ENCODE measurements around the gene PPRC1.
"Not testable (repeated sequence)": the region's sequence is repeated elsewhere in the genome, so short reads cannot be mapped to it uniquely, and the experiment has no call there.

Gene PPRC1

DNA sequence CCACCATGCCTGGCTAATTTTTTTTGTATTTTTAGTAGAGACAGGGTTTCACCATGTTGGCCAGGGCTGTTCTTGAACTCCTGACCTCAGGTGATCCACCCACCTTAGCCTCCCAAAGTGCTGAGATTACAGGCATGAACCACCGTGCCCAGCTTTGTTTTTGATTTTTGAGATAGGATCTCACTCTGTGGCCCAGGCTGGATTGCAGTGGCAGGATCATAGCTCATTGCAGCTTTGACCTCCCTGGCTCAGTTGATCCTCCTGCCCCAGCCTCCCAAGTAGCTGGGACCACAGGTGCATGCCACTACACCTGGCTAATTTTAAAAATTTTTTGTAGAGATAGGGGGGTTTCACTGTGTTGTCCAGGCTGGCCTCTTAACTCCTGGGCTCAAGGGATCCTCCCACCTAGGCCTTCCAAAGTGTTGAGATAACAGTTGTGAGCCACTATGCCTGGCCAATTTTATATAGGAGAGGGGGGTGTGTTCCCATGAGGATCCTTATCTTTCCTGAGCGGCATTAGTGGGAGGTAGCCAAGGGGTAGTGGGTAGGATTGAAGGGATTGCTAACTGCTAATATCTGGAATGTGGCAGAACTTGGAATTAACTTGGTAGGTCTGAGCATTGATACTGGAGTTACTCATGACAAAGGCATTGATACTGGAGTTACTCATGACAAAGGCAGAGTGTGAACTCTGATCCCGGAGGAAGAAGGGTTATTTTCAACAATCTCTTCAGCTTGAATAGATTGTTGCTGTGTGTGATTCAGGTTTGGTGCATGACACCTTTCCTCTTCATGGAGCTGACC lies 18.3 kb downstream of the PPRC1 start:
- no peak for DNase-seq

GRCh38 chr10:102151774-102152544 lies 19.1 kb downstream of the PPRC1 start, which contains the start of gene NOLC1:
Gene NOLC1, plus strand, starts transcription at chr10:102152389. Its CDS starts 22 bp downstream, at chr10:102152411.
- DNase-seq: peak; percentile 97

GRCh38 chr10:102152545-102152890 lies 19.7 kb downstream of the PPRC1 start:
- DNase-seq: no peak

DNA sequence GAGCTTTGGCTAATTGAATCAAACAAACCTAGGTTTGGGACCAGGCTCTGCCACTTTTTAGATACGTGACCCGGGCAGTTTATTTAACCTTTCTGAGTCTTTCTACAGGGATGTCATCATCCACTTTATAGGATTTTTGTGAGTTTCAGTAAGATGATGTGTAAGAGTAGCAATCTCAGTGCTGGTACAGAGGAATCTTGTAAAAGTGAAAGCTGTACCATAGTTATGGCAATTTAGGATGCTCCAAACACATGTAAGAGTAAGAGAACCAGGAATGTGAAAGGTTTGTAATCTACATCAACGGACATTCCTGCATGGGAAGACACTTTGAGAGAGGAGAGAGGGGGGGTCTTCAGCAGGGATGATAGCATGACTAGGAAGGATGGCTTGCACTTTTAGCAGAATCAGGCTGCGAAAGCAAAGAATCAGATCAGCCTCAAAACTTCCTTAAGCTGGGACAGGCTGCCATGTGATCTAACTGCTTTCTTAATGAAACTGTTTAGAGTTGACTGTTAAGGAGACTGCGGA lies 20.3 kb downstream of the PPRC1 start:
- no peak for DNase-seq

DNA sequence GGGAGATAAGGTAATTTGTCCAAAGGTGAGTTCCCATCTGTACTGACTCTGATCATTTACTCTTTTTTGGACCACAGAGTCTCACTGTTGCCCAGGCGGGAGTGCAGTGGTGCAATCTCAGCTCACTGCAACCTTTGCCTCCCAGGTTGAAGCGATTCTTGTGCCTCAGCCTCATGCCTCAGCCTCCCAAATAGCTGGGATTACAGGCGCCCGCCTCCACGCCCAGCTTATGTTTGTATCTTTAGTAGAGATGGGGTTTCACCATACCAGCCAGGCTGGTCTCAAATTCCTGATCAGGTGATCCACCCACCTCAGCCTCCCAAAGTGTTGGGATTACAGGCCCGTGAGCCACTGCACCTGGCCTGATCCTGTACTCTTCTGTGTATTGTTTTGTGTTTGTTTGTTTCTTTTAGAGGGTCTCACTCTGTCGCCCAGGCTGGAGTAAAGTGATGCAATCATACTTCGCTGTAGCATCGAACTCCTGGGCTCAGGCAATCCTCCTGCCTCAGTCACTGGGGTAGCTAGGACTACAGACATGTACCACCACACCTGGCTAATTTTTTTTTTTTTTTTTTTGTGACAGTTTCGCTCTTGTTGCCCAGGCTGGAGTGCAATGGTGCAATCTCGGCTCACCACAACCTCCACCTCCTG lies 21.8 kb downstream of the PPRC1 start:
- no peak for DNase-seq

DNA sequence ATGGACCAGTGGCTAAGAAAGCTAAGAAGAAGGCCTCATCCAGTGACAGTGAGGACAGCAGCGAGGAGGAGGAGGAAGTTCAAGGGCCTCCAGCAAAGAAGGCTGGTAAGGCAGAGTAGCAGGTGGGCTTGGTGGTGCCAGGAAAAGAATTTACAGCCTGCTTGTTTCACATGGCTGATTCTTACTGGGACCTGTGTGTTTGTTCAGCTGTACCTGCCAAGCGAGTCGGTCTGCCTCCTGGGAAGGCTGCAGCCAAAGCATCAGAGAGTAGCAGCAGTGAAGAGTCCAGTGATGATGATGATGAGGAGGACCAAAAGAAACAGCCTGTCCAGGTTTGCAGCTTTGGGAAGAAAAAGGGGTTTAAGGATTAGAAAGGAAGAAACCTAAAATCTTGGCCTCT lies 24.4 kb downstream of the PPRC1 start:
- DNase-seq: no peak

GRCh38 chr10:102159051-102159597 lies 26.3 kb downstream of the PPRC1 start:
- DNase-seq: no peak

GRCh38 chr10:102159831-102160230 lies 27.0 kb downstream of the PPRC1 start:
- DNase-seq: no peak

DNA sequence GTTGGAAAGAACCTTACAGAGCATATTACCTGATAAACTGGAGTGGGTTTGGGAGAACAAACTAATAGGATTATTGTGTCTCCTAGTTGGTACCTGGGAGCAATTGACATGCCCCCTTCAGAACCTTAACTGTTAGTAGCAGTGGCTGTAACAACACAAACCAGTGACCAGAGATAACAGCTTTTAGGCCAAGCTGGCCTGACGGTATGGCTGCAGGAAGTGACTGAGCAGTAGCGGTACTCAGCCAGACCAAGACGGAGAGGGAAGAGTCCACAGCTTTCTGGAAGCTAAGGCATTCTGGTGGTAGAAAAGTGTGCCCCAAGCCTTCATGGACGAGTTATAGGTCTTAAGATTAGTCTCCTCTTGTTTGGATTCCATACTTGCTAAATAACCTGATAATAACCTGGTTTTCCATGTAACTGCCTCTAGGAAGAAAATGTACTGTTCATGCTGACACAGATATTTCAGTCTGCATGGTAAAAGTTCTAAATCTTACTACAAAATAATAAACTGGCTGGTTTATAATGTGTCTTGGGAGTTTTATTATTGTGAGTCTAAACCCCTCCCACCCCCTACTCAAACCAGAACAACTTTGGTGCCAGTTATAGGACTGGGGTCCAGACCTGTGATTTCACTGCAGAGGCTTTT lies 30.6 kb downstream of the PPRC1 start:
- DNase-seq: no peak

- DNase-seq: no peak
Measured at GRCh38 chr10:102167861-102168260, 35.0 kb downstream of the PPRC1 start.

GRCh38 chr10:102170602-102171001 lies 37.8 kb downstream of the PPRC1 start:
- no peak for DNase-seq

DNA sequence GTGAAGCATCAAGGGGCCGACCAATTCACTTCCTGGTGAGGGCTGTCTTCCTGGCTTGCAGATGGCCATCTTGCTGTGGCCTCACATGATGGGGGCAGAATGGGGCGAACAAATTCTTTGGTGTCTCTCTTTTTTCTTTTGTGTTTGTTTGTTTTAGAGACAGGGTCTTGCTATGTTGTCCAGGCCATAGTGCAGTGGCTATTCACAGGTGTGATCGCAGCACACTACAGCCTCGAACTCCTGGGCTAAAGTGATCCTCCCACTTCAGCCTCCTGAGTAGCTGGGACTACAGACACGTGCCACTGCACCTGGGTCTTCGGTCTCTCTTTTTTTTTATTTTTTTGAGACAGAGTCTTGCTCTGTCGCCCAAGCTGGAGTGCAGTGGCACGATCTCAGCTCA lies 39.4 kb downstream of the PPRC1 start:
- DNase-seq: no peak

- DNase-seq: no peak
Measured at GRCh38 chr10:102175415-102175814, 42.6 kb downstream of the PPRC1 start.

DNA sequence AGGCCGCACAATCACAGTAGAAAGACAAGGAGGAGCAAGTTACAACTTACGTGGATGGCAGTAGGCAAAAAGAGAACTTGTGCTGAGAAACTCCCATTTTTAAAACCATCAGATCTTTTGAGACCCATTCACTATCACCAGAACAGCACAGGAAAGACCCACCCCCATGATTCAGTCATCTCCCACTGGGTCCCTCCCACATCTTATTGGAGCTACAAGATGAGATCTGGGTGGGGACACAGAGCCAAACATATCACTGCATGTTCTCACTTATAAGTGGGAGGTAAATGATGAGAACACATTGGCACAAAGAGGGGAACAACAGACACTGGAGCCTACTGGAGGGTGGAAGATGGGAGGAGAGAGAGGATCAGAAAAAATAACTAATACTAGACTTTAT lies 51.8 kb downstream of the PPRC1 start:
- DNase-seq: no peak

- DNase-seq: no peak
Measured at GRCh38 chr10:102185272-102185671, 52.4 kb downstream of the PPRC1 start.

DNA sequence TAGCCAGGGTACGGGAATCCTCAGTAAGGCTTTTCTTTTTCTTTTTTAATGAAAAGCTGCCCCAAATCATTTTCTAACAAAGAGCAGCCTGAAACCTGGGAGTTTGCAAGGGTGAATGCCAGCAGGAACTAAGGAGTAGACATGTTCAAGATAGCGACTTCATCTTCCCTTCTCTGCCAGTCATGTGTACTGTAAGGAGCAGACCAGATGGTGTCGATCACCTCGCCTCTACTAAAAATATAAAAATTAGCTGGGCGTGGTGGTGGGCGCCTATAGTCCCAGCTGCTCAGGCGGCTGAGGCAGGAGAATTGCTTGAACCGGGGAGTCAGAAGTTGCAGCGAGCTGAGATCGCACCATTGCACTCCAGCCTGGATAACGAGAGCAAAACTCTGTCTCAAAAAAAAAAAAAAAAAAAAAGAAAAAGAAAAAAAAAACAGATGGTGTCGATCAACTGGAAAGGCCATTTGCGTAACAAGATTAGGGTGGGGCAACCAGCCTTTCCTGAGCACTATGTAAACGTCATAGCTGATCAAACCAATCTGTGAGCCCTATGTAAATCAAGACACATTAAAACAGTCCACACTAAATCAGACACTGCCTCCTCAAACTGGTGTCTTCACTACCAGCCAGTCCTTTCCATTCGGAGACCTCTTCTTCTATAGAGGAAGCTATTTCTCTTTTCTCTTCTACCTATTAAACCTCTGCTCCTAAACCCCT lies 53.1 kb downstream of the PPRC1 start:
- DNase-seq: no peak

GRCh38 chr10:102188298-102188940 lies 55.6 kb downstream of the PPRC1 start:
- DNase-seq: no peak

DNA sequence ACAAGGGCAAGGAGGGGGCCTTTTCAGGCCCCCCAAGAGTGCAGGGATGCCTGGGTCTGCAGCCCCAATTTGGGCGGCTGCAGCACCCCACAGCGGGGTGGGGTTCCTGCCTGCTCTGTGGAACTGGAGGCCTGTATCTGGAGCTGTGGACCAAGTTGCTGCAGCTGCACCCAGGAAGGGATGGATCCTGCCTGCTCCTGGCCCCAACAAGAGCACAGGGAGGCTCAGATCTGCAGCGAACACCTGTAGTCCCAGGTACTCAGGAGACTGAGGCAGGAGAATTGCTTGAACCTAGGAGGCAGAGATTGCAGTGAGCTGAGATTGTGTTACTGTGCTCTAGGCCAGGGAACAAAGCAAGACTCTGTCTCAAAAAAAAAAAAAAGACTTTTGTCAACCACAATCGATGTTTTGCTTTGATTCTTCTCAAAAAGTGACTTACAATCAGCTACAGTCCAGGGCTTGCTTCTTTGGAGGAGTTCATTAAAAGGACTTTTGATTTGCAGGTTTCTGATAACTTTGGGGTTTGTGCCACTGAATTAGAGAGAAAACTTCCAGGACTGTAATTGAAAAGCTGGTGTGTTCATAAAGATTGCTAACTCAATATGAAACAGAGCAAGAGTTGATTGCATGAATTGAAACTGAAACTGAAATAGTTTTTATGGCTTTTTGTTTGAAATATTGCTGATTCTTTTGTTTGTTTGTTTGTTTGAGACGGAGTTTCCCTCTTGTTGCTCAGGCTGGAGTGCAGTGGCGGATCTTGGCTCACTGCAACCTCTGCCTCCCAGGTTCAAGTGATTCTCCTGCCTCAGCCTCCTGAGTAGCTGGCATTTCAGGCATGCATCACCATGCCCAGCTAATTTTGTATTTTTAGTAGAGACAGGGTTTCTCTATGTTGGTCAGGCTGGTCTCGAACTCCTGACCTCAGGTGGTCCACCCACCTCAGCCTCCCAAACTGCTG lies 56.4 kb downstream of the PPRC1 start:
- not testable (repeated sequence) for DNase-seq

DNA sequence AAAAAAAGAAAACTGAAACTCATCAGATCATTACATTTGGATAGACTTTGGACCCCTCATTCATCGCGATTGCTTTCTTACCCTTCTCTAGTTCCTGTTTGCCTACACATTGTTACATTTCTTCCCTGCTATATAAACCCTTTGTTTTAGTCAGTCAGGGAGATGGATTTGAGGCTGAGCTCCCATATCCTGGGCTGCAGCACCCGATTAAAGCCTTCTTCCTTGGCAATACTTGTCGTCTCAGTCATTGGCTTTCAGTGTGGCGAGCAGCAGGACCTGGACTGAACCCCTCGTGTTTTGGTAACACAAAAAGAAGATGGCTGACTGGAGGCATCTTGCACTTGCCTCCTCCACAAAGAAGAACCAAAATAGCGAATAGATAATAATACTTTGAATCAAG lies 59.1 kb downstream of the PPRC1 start:
- no peak for DNase-seq

- DNase-seq: no peak
Measured at GRCh38 chr10:102195296-102195870, 62.5 kb downstream of the PPRC1 start.
